ENCODE results near the gene USP6.
"Not testable (repeated sequence)": the region's sequence is repeated elsewhere in the genome, so short reads cannot be mapped to it uniquely, and the experiment has no call there.

The USP6 gene

GRCh38 chr17:5115673-5116651, at the start of gene USP6:
TSS of gene USP6 (plus strand) at chr17:5116032. CDS start at chr17:5130368, 14,336 bp downstream.
- DNase-seq: no peak

GRCh38 chr17:5068236-5068635, 47.6 kb upstream of the USP6 start:
- DNase-seq: no peak

GRCh38 chr17:5069724-5070123, 46.1 kb upstream of the USP6 start:
- no peak for DNase-seq

GRCh38 chr17:5075472-5075871, 40.4 kb upstream of the USP6 start:
- not testable (repeated sequence) for DNase-seq

GRCh38 chr17:5077275-5077674, 38.6 kb upstream of the USP6 start:
- not testable (repeated sequence) for DNase-seq

- DNase-seq: no peak
Measured at GRCh38 chr17:5077781-5078105, 38.1 kb upstream of the USP6 start.

GRCh38 chr17:5078106-5079028, 37.5 kb upstream of the USP6 start, which contains the start of gene ZFP3:
TSS of gene ZFP3 (plus strand) at chr17:5078467. CDS start at chr17:5091505, 13,038 bp downstream.
- peak; percentile 63 for DNase-seq

GRCh38 chr17:5080591-5080990, 35.2 kb upstream of the USP6 start:
- DNase-seq: no peak

- no peak for DNase-seq
Measured at GRCh38 chr17:5092218-5093010, 23.4 kb upstream of the USP6 start.

GRCh38 chr17:5096731-5097100, 19.1 kb upstream of the USP6 start:
- no peak for DNase-seq

GRCh38 chr17:5097101-5097834, 18.6 kb upstream of the USP6 start:
- DNase-seq: peak; percentile 48

- DNase-seq: no peak
Measured at GRCh38 chr17:5099271-5099670, 16.6 kb upstream of the USP6 start.

GRCh38 chr17:5100832-5101231, 15.0 kb upstream of the USP6 start:
- DNase-seq: no peak

- no peak for DNase-seq
Measured at GRCh38 chr17:5110816-5111215, 5.0 kb upstream of the USP6 start.

GRCh38 chr17:5111402-5112204, 4.2 kb upstream of the USP6 start, which contains the start of gene ZNF232:
TSS of gene ZNF232 (minus strand) at chr17:5111878. CDS start at chr17:5111822, 56 bp downstream.
- peak; percentile 89 for DNase-seq

GRCh38 chr17:5118219-5118618, 2.4 kb downstream of the USP6 start:
- DNase-seq: no peak

- DNase-seq: no peak
Measured at GRCh38 chr17:5120036-5120435, 4.2 kb downstream of the USP6 start.

GRCh38 chr17:5120436-5121185, 4.8 kb downstream of the USP6 start:
- not testable (repeated sequence) for DNase-seq

GRCh38 chr17:5121186-5121841, 5.5 kb downstream of the USP6 start:
- DNase-seq: no peak

- not testable (repeated sequence) for DNase-seq
Measured at GRCh38 chr17:5122056-5122455, 6.2 kb downstream of the USP6 start.

All from NCI-H2029 (cell line).